Activated B cell treated with CpG ODN at 0.5 μM for 24 hours (primary cell): Measurements from ENCODE around the gene ELOVL5. TPM values are rescaled to one million over a fixed set of nuclear protein-coding genes. Genes with fewer than 3 reads are reported as not detected.

ENCODE experiments used
- ATAC-seq: fragments of 200-7000 bp; cut with Tn5 transposase; one replicate; pipeline ENCODE4 v1.10.0; 2021; ENCODE audit warnings: low read depth, mild to moderate bottlenecking, moderate library complexity
- CTCF ChIA-PET: fragments of 350-600 bp; sonication (Branson Sonifier 250); formaldehyde crosslinking; loops from one replicate; lab custom pipeline; 2021; ENCODE audit warnings: antibody characterized with exemption; lab: Charles Lee
- POLR2A ChIA-PET: fragments of 350-600 bp; sonication (Branson Sonifier 250); formaldehyde crosslinking; loops from one replicate; lab custom pipeline; 2021; ENCODE audit warnings: antibody characterized with exemption; lab: Charles Lee
- DNase-seq: peaks from one replicate; pipeline ENCODE4 v3.0.0; 2022
- H3K27ac Mint-ChIP-seq: one replicate; pipeline ENCODE4 v1.8.0; 2020; ENCODE audit warnings: mixed read lengths
- H3K27me3 Mint-ChIP-seq: one replicate; pipeline ENCODE4 v1.8.0; 2021; ENCODE audit warnings: mixed read lengths
- H3K36me3 Mint-ChIP-seq: one replicate; pipeline ENCODE4 v1.8.0; 2021; ENCODE audit warnings: low read depth, mixed read lengths
- H3K4me1 Mint-ChIP-seq: one replicate; pipeline ENCODE4 v1.8.0; 2021; ENCODE audit warnings: mixed read lengths
- H3K4me3 Mint-ChIP-seq: one replicate; pipeline ENCODE4 v1.8.0; 2020; ENCODE audit warnings: mild to moderate bottlenecking, mixed read lengths
- H3K9me3 Mint-ChIP-seq: one replicate; pipeline ENCODE4 v1.8.0; 2020; ENCODE audit warnings: mixed read lengths
- intact Hi-C: fragments of 100-400 bp; cut with micrococcal nuclease; formaldehyde crosslinking; loops from one replicate; pipeline ENCODE4 v1.15.1; 2024
- total RNA-seq: library from RNA; stranded (reverse); gene quantifications from 2 replicates; pipeline ENCODE4 v1.2.3, GENCODE V29; 2022
- TF ChIP-seq, protein P1 (sequence below): fragments of 200-600 bp; IDR thresholded peaks from one replicate; pipeline ENCODE4 v1.8.0; 2022; ENCODE audit warnings: antibody characterized with exemption, mild to moderate bottlenecking

ELOVL5 gene
- total RNA-seq, 1 donor from 2014 or later: 127 TPM

GRCh38 chr6:53244958-53245357, 103.8 kb downstream of the ELOVL5 start:
- Mint-ChIP-seq H3K27me3 (no peaks in the 10 kb centered on the region), H3K4me1 (peaks cover 93% of the 10 kb centered on the region), H3K27ac (peak overlapping the region; percentile 96), H3K36me3 (peaks cover 12% of the 10 kb centered on the region), H3K4me3 (peak overlapping the region; percentile 63), H3K9me3 (peaks cover 4% of the 10 kb centered on the region)
- intact Hi-C loops: loop anchor here (1.0 to 10.0 kb wide), 11 partner anchors 9 to 750 kb away; partner anchors contain the start of genes ELOVL5 and GCLC
- POLR2A ChIA-PET: interaction anchor here (0.6 to 2.7 kb wide), 18 partner anchors 11 to 883 kb away, joined by 3 to 15 read pairs (median 6); partner anchors contain the start of genes ELOVL5 and PAQR8
- CTCF ChIA-PET: interaction anchor here (0.7 to 3.1 kb wide), 4 partner anchors 13 to 104 kb away, joined by 3 to 14 read pairs (median 7); partner anchors contain the start of gene ELOVL5
- ATAC-seq (peak; percentile 83), DNase-seq (peak; percentile 42)
- TF ChIP-seq, protein P1, sequence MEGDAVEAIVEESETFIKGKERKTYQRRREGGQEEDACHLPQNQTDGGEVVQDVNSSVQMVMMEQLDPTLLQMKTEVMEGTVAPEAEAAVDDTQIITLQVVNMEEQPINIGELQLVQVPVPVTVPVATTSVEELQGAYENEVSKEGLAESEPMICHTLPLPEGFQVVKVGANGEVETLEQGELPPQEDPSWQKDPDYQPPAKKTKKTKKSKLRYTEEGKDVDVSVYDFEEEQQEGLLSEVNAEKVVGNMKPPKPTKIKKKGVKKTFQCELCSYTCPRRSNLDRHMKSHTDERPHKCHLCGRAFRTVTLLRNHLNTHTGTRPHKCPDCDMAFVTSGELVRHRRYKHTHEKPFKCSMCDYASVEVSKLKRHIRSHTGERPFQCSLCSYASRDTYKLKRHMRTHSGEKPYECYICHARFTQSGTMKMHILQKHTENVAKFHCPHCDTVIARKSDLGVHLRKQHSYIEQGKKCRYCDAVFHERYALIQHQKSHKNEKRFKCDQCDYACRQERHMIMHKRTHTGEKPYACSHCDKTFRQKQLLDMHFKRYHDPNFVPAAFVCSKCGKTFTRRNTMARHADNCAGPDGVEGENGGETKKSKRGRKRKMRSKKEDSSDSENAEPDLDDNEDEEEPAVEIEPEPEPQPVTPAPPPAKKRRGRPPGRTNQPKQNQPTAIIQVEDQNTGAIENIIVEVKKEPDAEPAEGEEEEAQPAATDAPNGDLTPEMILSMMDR: no peak

DNA sequence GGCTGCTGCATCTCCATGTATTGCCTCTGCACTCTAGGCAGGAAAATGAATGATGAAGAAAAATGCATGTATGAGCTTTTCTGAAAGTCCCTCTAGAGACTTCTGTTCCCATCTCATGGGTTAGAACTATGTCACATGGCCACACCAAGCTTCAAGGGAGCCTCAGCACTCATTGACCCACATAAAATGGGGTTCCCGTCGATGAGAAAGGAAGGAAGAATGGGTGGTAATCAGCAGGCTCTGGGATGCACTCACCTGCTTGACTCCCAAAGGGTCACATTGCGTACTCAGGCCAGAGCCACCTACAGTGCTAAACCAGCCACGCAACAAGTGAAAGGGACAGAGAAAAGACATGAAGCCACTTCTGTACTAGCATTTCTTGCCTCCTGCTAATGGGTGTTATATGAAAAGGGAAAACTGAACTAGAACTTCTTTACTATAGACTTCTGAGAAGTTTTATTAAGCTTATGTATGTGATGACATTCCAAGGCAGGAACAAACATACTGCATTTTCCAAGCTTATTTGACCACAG, 104.3 kb downstream of the ELOVL5 start:
- H3K27me3 Mint-ChIP-seq: no peaks in the 10 kb centered on the region
- H3K4me3 Mint-ChIP-seq: peak overlapping the region; percentile 63
- ChIA-PET POLR2A (interaction anchor here (0.6 to 2.7 kb wide), 16 partner anchors 11 to 882 kb away, joined by 3 to 15 read pairs (median 4); partner anchors contain the start of genes ELOVL5 and PAQR8), CTCF (interaction anchor here (0.6 to 3.1 kb wide), 5 partner anchors 12 to 105 kb away, joined by 3 to 14 read pairs (median 6); partner anchors contain the start of gene ELOVL5)
- H3K4me1 Mint-ChIP-seq: peaks cover 93% of the 10 kb centered on the region
- H3K27ac Mint-ChIP-seq: peak overlapping the region; percentile 96
- intact Hi-C loops: loop anchor here (5.0 to 10.0 kb wide), 2 partner anchors 238 to 750 kb away; no protein-coding TSS in a partner anchor
- TF ChIP-seq, protein P1: no peak
- H3K36me3 Mint-ChIP-seq: peaks cover 17% of the 10 kb centered on the region
- ATAC-seq (peak; percentile 30), DNase-seq (no peak)
- H3K9me3 Mint-ChIP-seq: peaks cover 4% of the 10 kb centered on the region

DNA sequence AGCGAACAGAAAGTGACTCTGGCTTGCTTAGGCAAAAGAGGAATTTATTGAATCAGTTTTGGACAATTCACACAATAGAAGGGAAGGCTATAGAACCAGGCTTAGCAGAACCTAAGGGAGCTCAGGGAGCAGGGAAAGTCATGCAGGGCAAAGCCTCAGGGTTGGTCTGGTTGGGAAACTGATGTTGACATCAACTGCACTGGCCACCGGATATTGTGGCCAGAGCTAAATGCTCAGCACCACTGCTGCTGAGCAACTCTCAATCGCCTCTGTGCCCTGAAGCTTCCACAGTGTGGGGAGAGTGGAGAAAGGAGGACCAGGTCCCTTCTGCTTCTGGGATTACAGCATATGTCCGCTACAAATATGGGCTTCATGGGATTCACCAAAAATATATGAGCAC, 106.8 kb downstream of the ELOVL5 start:
- H3K4me1 Mint-ChIP-seq: peaks cover 100% of the 10 kb centered on the region
- TF ChIP-seq, protein P1: no peak
- peak overlapping the region; percentile 96 for H3K27ac Mint-ChIP-seq
- ATAC-seq: no peak
- ChIA-PET POLR2A (interaction anchor here (1.4 to 4.1 kb wide), 2 partner anchors 9 to 10 kb away, joined by 3 to 21 read pairs; no protein-coding TSS in a partner anchor), CTCF (interaction anchor here (1.2 kb wide), 1 partner anchor 70 kb away, joined by 4 read pairs; no protein-coding TSS in a partner anchor)
- no peaks in the 10 kb centered on the region for H3K27me3 Mint-ChIP-seq
- intact Hi-C loops: loop anchor here (5.0 to 10.0 kb wide), 2 partner anchors 240 to 747 kb away; no protein-coding TSS in a partner anchor
- peaks cover 8% of the 10 kb centered on the region for H3K9me3 Mint-ChIP-seq
- peak overlapping the region; percentile 36 for H3K4me3 Mint-ChIP-seq
- H3K36me3 Mint-ChIP-seq: peaks cover 26% of the 10 kb centered on the region
- DNase-seq: no peak

DNA sequence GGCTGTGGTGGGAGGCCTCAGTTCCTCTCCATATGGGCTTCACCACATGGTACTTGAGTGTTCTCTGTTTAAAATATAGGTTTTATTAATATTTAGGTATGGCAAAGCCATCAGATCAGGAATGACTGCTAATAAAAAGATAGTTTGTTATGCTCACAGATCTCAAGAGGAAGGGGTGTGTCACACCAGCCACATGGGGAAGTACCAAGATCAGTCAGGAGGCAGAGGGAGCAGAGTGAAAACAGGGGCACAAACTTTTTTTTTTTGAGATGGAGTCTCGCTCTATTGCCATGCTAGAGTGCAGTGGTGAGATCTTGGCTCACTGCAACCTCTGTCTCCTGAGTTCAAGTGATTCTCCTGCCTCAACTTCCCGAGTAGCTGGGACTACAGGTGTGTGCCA, 108.0 kb downstream of the ELOVL5 start:
- H3K9me3 Mint-ChIP-seq: peaks cover 8% of the 10 kb centered on the region
- TF ChIP-seq, protein P1: no peak
- peak; percentile 49 for ATAC-seq
- no peak for DNase-seq
- POLR2A ChIA-PET: interaction anchor here (1.4 to 4.1 kb wide), 3 partner anchors 9 to 35 kb away, joined by 3 to 21 read pairs (median 5); no protein-coding TSS in a partner anchor
- CTCF ChIA-PET: interaction anchor here (1.2 kb wide), 1 partner anchor 69 kb away, joined by 4 read pairs; no protein-coding TSS in a partner anchor
- no peaks in the 10 kb centered on the region for H3K27me3 Mint-ChIP-seq
- peaks cover 100% of the 10 kb centered on the region for H3K4me1 Mint-ChIP-seq
- H3K27ac Mint-ChIP-seq: peak overlapping the region; percentile 96
- H3K4me3 Mint-ChIP-seq: peak overlapping the region; percentile 52
- H3K36me3 Mint-ChIP-seq: peaks cover 26% of the 10 kb centered on the region
- intact Hi-C loops: loop anchor here (1.0 to 10.0 kb wide), 3 partner anchors 8 to 746 kb away; no protein-coding TSS in a partner anchor

GRCh38 chr6:53240139-53240538, 108.6 kb downstream of the ELOVL5 start:
- ChIA-PET POLR2A (interaction anchor here (0.6 to 4.1 kb wide), 5 partner anchors 9 to 171 kb away, joined by 3 to 21 read pairs (median 4); no protein-coding TSS in a partner anchor), CTCF (no interaction called here)
- Mint-ChIP-seq H3K9me3 (peaks cover 8% of the 10 kb centered on the region), H3K36me3 (peaks cover 29% of the 10 kb centered on the region), H3K27ac (peak overlapping the region; percentile 96), H3K4me3 (peak overlapping the region; percentile 52), H3K27me3 (no peaks in the 10 kb centered on the region), H3K4me1 (peaks cover 99% of the 10 kb centered on the region)
- no peak for DNase-seq
- ATAC-seq: no peak
- intact Hi-C loops: loop anchor here (1.0 to 10.0 kb wide), 3 partner anchors 8 to 745 kb away; no protein-coding TSS in a partner anchor
- TF ChIP-seq, protein P1: no peak
